Measurements from ENCODE around the gene NUTM2A.
"Not testable (repeated sequence)": the region's sequence is repeated elsewhere in the genome, so short reads cannot be mapped to it uniquely, and the experiment has no call there.

NUTM2A gene

GRCh38 chr10:87229211-87229610 is 4.0 kb downstream of the NUTM2A start:
- CTCF ChIA-PET; POLR2A ChIA-PET; H3K4me3 ChIP-seq (ENCODE audit: low read depth, low read length); DNase-seq (ENCODE audit: low read depth, low spot score): not testable (repeated sequence)

GRCh38 chr10:87234854-87235253 is 9.6 kb downstream of the NUTM2A start:
- POLR2A ChIA-PET; H3K4me3 ChIP-seq (ENCODE audit: low read depth, low read length); DNase-seq (ENCODE audit: low read depth, low spot score); CTCF ChIA-PET: not testable (repeated sequence)

DNA sequence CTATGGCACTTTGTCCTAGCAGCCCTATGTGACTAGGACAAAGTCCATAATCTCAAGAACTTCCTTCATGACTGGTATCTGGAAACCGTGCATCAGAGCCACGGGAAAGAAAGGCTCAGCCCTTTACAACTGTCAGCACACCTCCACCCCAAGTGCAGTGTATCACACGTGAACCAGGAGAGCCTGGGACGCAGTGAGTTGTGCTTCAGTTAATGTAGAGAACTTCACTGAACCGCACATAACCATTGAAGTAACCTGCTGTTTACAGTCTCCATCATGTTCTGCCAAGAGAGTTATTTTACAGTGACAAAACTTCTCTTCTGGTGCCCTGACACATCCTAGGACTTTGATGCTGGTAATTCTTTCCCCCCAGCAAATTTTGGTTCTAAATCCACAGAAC is 12.0 kb downstream of the NUTM2A start:
- POLR2A ChIA-PET; H3K4me3 ChIP-seq (ENCODE audit: low read depth, low read length); DNase-seq (ENCODE audit: low read depth, low spot score); CTCF ChIA-PET: not testable (repeated sequence)

GRCh38 chr10:87239346-87239808 is 14.1 kb downstream of the NUTM2A start:
- DNase-seq (ENCODE audit: low read depth, low spot score); CTCF ChIA-PET; POLR2A ChIA-PET; H3K4me3 ChIP-seq (ENCODE audit: low read depth, low read length): not testable (repeated sequence)

- POLR2A ChIA-PET; CTCF ChIA-PET; H3K4me3 ChIP-seq (ENCODE audit: low read depth, low read length); DNase-seq (ENCODE audit: low read depth, low spot score): not testable (repeated sequence)
Observed at GRCh38 chr10:87242192-87242591, 16.9 kb downstream of the NUTM2A start.

- DNase-seq (ENCODE audit: low read depth, low spot score); CTCF ChIA-PET: not testable (repeated sequence)
Observed at GRCh38 chr10:87247335-87247734, 22.1 kb downstream of the NUTM2A start.

GRCh38 chr10:87248818-87249353 is 23.6 kb downstream of the NUTM2A start:
- POLR2A ChIA-PET; H3K4me3 ChIP-seq (ENCODE audit: low read depth, low read length); CTCF ChIA-PET; DNase-seq (ENCODE audit: low read depth, low spot score): not testable (repeated sequence)

More at GRCh38 chr10:87247335-87247734, 22.1 kb downstream of the NUTM2A start:
- POLR2A ChIA-PET; H3K4me3 ChIP-seq (ENCODE audit: low read depth, low read length): not testable (repeated sequence)

GRCh38 chr10:87280749-87281392 is 55.6 kb downstream of the NUTM2A start:
- DNase-seq (ENCODE audit: low read depth, low spot score); POLR2A ChIA-PET; CTCF ChIA-PET; H3K4me3 ChIP-seq (ENCODE audit: low read depth, low read length): not testable (repeated sequence)
